WTC11 (cell line): ENCODE measurements around the gene ALK.

ENCODE experiments used
- E2F1 ChIP-seq: sonication (generic); formaldehyde crosslinking; IDR thresholded peaks from 2 replicates; pipeline ENCODE4 v1.8.0; 2022; ENCODE audit warnings: mild to moderate bottlenecking, missing genetic modification reagents
- KAT7 ChIP-seq: sonication (generic); formaldehyde crosslinking; IDR thresholded peaks from 2 replicates; pipeline ENCODE4 v1.8.1; 2023; ENCODE audit warnings: missing genetic modification reagents, mild to moderate bottlenecking, borderline replicate concordance
- NFYB ChIP-seq: sonication (generic); formaldehyde crosslinking; conservative IDR thresholded peaks from 2 replicates; pipeline ENCODE4 v1.8.0; 2022; ENCODE audit warnings: low read depth, missing genetic modification reagents
- NR3C1 ChIP-seq: sonication (generic); formaldehyde crosslinking; conservative IDR thresholded peaks from 2 replicates; pipeline ENCODE4 v1.8.1; 2023; ENCODE audit warnings: low read depth, mild to moderate bottlenecking, missing genetic modification reagents
- RELA ChIP-seq: sonication (generic); formaldehyde crosslinking; IDR thresholded peaks from 2 replicates; pipeline ENCODE4 v1.8.1; 2022; ENCODE audit warnings: missing genetic modification reagents, mild to moderate bottlenecking, borderline replicate concordance
- RORB ChIP-seq: fragments of 250-450 bp; sonication (Bioruptor Pico); IDR thresholded peaks from 2 replicates; pipeline ENCODE4 v1.9.0; 2021; ENCODE audit warnings: mild to moderate bottlenecking
- TCF7 ChIP-seq: sonication (generic); formaldehyde crosslinking; IDR thresholded peaks from 2 replicates; pipeline ENCODE4 v1.8.0; 2022; ENCODE audit warnings: mild to moderate bottlenecking, low read depth, missing genetic modification reagents, moderate library complexity
- ZNF396 ChIP-seq: fragments of 250-450 bp; sonication (Bioruptor Pico); IDR thresholded peaks from 2 replicates; pipeline ENCODE4 v1.8.0; 2021; ENCODE audit warnings: mild to moderate bottlenecking, moderate library complexity, borderline replicate concordance
- TF ChIP-seq, protein P1 (sequence below): fragments of 200-600 bp; IDR thresholded peaks from 2 replicates; pipeline ENCODE4 v1.8.0; 2022; ENCODE audit warnings: antibody characterized with exemption
- TF ChIP-seq, protein P2 (sequence below): sonication (generic); formaldehyde crosslinking; IDR thresholded peaks from 2 replicates; pipeline ENCODE4 v1.8.1; 2022; ENCODE audit warnings: mild to moderate bottlenecking, moderate library complexity, missing genetic modification reagents
- TF ChIP-seq, protein P3 (sequence below): sonication (generic); formaldehyde crosslinking; IDR thresholded peaks from 2 replicates; pipeline ENCODE4 v1.8.1; 2023; ENCODE audit warnings: mild to moderate bottlenecking, missing genetic modification reagents, borderline replicate concordance
- TF ChIP-seq, protein P4 (sequence below): sonication (generic); formaldehyde crosslinking; IDR thresholded peaks from 2 replicates; pipeline ENCODE4 v1.8.1; 2023; ENCODE audit warnings: mild to moderate bottlenecking, missing genetic modification reagents, moderate library complexity
- TF ChIP-seq, protein P5 (sequence below): sonication (generic); formaldehyde crosslinking; IDR thresholded peaks from 2 replicates; pipeline ENCODE4 v1.8.1; 2022; ENCODE audit warnings: low read depth, mild to moderate bottlenecking, moderate library complexity, missing genetic modification reagents, borderline replicate concordance

GRCh38 chr2:29876374-29876773 is 45.0 kb downstream of the ALK start:
- TF ChIP-seq, protein P1, sequence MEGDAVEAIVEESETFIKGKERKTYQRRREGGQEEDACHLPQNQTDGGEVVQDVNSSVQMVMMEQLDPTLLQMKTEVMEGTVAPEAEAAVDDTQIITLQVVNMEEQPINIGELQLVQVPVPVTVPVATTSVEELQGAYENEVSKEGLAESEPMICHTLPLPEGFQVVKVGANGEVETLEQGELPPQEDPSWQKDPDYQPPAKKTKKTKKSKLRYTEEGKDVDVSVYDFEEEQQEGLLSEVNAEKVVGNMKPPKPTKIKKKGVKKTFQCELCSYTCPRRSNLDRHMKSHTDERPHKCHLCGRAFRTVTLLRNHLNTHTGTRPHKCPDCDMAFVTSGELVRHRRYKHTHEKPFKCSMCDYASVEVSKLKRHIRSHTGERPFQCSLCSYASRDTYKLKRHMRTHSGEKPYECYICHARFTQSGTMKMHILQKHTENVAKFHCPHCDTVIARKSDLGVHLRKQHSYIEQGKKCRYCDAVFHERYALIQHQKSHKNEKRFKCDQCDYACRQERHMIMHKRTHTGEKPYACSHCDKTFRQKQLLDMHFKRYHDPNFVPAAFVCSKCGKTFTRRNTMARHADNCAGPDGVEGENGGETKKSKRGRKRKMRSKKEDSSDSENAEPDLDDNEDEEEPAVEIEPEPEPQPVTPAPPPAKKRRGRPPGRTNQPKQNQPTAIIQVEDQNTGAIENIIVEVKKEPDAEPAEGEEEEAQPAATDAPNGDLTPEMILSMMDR = no peak
- no peak for TF ChIP-seq RELA (CRISPR knock-in tag)
- TF ChIP-seq RORB (CRISPR knock-in tag) = no peak
- no peak for TF ChIP-seq KAT7 (CRISPR knock-in tag)
- no peak for TF ChIP-seq NR3C1 (CRISPR knock-in tag)
- TF ChIP-seq, protein P2, sequence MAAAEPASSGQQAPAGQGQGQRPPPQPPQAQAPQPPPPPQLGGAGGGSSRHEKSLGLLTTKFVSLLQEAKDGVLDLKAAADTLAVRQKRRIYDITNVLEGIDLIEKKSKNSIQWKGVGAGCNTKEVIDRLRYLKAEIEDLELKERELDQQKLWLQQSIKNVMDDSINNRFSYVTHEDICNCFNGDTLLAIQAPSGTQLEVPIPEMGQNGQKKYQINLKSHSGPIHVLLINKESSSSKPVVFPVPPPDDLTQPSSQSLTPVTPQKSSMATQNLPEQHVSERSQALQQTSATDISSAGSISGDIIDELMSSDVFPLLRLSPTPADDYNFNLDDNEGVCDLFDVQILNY (CRISPR knock-in tag) = no peak
- no peak for TF ChIP-seq NFYB (CRISPR knock-in tag)
- no peak for TF ChIP-seq E2F1
- no peak for TF ChIP-seq TCF7 (CRISPR knock-in tag)
- no peak for TF ChIP-seq ZNF396 (CRISPR knock-in tag)
- TF ChIP-seq, protein P3, sequence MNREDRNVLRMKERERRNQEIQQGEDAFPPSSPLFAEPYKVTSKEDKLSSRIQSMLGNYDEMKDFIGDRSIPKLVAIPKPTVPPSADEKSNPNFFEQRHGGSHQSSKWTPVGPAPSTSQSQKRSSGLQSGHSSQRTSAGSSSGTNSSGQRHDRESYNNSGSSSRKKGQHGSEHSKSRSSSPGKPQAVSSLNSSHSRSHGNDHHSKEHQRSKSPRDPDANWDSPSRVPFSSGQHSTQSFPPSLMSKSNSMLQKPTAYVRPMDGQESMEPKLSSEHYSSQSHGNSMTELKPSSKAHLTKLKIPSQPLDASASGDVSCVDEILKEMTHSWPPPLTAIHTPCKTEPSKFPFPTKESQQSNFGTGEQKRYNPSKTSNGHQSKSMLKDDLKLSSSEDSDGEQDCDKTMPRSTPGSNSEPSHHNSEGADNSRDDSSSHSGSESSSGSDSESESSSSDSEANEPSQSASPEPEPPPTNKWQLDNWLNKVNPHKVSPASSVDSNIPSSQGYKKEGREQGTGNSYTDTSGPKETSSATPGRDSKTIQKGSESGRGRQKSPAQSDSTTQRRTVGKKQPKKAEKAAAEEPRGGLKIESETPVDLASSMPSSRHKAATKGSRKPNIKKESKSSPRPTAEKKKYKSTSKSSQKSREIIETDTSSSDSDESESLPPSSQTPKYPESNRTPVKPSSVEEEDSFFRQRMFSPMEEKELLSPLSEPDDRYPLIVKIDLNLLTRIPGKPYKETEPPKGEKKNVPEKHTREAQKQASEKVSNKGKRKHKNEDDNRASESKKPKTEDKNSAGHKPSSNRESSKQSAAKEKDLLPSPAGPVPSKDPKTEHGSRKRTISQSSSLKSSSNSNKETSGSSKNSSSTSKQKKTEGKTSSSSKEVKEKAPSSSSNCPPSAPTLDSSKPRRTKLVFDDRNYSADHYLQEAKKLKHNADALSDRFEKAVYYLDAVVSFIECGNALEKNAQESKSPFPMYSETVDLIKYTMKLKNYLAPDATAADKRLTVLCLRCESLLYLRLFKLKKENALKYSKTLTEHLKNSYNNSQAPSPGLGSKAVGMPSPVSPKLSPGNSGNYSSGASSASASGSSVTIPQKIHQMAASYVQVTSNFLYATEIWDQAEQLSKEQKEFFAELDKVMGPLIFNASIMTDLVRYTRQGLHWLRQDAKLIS (CRISPR knock-in tag) = no peak
- TF ChIP-seq, protein P4, sequence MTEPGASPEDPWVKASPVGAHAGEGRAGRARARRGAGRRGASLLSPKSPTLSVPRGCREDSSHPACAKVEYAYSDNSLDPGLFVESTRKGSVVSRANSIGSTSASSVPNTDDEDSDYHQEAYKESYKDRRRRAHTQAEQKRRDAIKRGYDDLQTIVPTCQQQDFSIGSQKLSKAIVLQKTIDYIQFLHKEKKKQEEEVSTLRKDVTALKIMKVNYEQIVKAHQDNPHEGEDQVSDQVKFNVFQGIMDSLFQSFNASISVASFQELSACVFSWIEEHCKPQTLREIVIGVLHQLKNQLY (CRISPR knock-in tag) = no peak
- TF ChIP-seq, protein P5, sequence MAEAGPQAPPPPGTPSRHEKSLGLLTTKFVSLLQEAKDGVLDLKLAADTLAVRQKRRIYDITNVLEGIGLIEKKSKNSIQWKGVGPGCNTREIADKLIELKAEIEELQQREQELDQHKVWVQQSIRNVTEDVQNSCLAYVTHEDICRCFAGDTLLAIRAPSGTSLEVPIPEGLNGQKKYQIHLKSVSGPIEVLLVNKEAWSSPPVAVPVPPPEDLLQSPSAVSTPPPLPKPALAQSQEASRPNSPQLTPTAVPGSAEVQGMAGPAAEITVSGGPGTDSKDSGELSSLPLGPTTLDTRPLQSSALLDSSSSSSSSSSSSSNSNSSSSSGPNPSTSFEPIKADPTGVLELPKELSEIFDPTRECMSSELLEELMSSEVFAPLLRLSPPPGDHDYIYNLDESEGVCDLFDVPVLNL = no peak
